Epithelial cell of esophagus (primary cell): ENCODE data around the gene NAA60.
A peak's percentile ranks its signal among the peaks of the same experiment; 100 is the strongest.

Experiments
- DNase-seq: peaks from one replicate; pipeline ENCODE4 v3.0.0; 2010; ENCODE audit warnings: low read depth
- H3K4me3 ChIP-seq: 2 replicates; pipeline ENCODE4 v1.5.1; 2011; ENCODE audit warnings: mild to moderate bottlenecking, low read length, control low read depth
- CTCF ChIP-seq: IDR thresholded peaks from 2 replicates; pipeline ENCODE4 v1.5.1; 2011; ENCODE audit warnings: low read depth, mild to moderate bottlenecking, low read length, control low read depth, inconsistent platforms; ENCODE audit not compliant: insufficient read depth; ENCODE audit errors: missing control alignments

Gene NAA60

GRCh38 chr16:3413730-3414379, 29.6 kb upstream of the NAA60 start:
- TF ChIP-seq CTCF: no peak
- H3K4me3 ChIP-seq: no peak overlapping the region
- peak; percentile 17 for DNase-seq

GRCh38 chr16:3431779-3432219, 11.7 kb upstream of the NAA60 start:
- DNase-seq: no peak
- H3K4me3 ChIP-seq: no peak overlapping the region
- TF ChIP-seq CTCF: no peak

- no peak for TF ChIP-seq CTCF
- no peak overlapping the region for H3K4me3 ChIP-seq
These were observed 9.1 kb upstream of the NAA60 start for GRCh38 chr16:3434373-3434772.

GRCh38 chr16:3439637-3440036, 3.8 kb upstream of the NAA60 start:
- DNase-seq: no peak
- TF ChIP-seq CTCF: no peak
- no peak overlapping the region for H3K4me3 ChIP-seq

More at GRCh38 chr16:3434373-3434772, 9.1 kb upstream of the NAA60 start:
- no peak for DNase-seq

GRCh38 chr16:3444032-3444388, 530 bp downstream of the NAA60 start:
- no peak for TF ChIP-seq CTCF
- peak; percentile 85 for DNase-seq
- H3K4me3 ChIP-seq: peak overlapping the region; percentile 55

- TF ChIP-seq CTCF: no peak
- peak; percentile 52 for DNase-seq
- H3K4me3 ChIP-seq: no peak overlapping the region
These were observed 10.6 kb downstream of the NAA60 start for GRCh38 chr16:3454093-3454492.

GRCh38 chr16:3454631-3455147, 11.2 kb downstream of the NAA60 start:
- no peak for DNase-seq
- no peak for TF ChIP-seq CTCF
- H3K4me3 ChIP-seq: no peak overlapping the region
